GM12891 (cell line): ENCODE measurements around the gene GTF2A2.
A peak's percentile ranks its signal among the peaks of the same experiment; 100 is the strongest.

ENCODE experiments used
- DNase-seq: peaks from one replicate; pipeline ENCODE4 v3.0.0; 2011; ENCODE audit warnings: low spot score; ENCODE audit not compliant: insufficient read length
- FAIRE-seq: peaks from 2 replicates; lab custom pipeline; 2011; peaks lifted over from hg19 to GRCh38; lab: Jason Lieb, UNC
- PAX5 ChIP-seq: IDR thresholded peaks from 2 replicates; pipeline ENCODE4 v1.6.1; 2011; ENCODE audit warnings: low read length, moderate library complexity, mild to moderate bottlenecking; ENCODE audit not compliant: insufficient read depth, severe bottlenecking
- POLR2A ChIP-seq: IDR thresholded peaks from 2 replicates; pipeline ENCODE4 v1.6.1; 2011; ENCODE audit warnings: low read depth, low read length, control low read depth
- POLR2AphosphoS5 ChIP-seq: IDR thresholded peaks from 2 replicates; pipeline ENCODE4 v1.6.1; 2011; ENCODE audit warnings: low read depth, low read length, control low read depth
- POU2F2 ChIP-seq: IDR thresholded peaks from 2 replicates; pipeline ENCODE4 v1.6.1; 2011; ENCODE audit warnings: low read depth, mild to moderate bottlenecking, control low read depth, low read length, moderate library complexity
- SPI1 ChIP-seq: IDR thresholded peaks from 2 replicates; pipeline ENCODE4 v1.6.1; 2011; ENCODE audit warnings: low read depth, low read length, control low read depth
- TAF1 ChIP-seq: IDR thresholded peaks from 2 replicates; pipeline ENCODE4 v1.6.1; 2011; ENCODE audit warnings: low read depth, low read length, control low read depth

GTF2A2 gene

GRCh38 chr15:59609730-59610712 lies 47.3 kb downstream of the GTF2A2 start:
- no peak for FAIRE-seq
- no peak for TF ChIP-seq POLR2AphosphoS5

GRCh38 chr15:59605994-59606393 lies 51.3 kb downstream of the GTF2A2 start:
- DNase-seq (no peak), FAIRE-seq (no peak)
- TF ChIP-seq SPI1 = no peak
- TF ChIP-seq POLR2AphosphoS5 = no peak
- no peak for TF ChIP-seq PAX5
- TF ChIP-seq POU2F2 = no peak

More at GRCh38 chr15:59609730-59610712, 47.3 kb downstream of the GTF2A2 start:
- no peak for DNase-seq

GRCh38 chr15:59598461-59598860 lies 58.9 kb downstream of the GTF2A2 start:
- DNase-seq (no peak), FAIRE-seq (no peak)
- TF ChIP-seq SPI1 (no peak), POLR2A (no peak)

GRCh38 chr15:59596640-59597039 lies 60.7 kb downstream of the GTF2A2 start:
- no peak for FAIRE-seq
- no peak for DNase-seq
- no peak for TF ChIP-seq POLR2AphosphoS5
- TF ChIP-seq POU2F2 = no peak
- TF ChIP-seq TAF1 = no peak
- TF ChIP-seq PAX5 = no peak
- no peak for TF ChIP-seq POLR2A
- TF ChIP-seq SPI1 = no peak

GRCh38 chr15:59595434-59595915 lies 61.8 kb downstream of the GTF2A2 start:
- DNase-seq (no peak), FAIRE-seq (no peak)
- TF ChIP-seq POLR2AphosphoS5 = no peak
- TF ChIP-seq TAF1 = no peak
- TF ChIP-seq POLR2A = no peak
- no peak for TF ChIP-seq POU2F2
- TF ChIP-seq SPI1 = no peak
- no peak for TF ChIP-seq PAX5

- DNase-seq = no peak
- TF ChIP-seq POU2F2 (no peak), TAF1 (no peak), POLR2A (no peak), SPI1 (no peak)
- no peak for FAIRE-seq
These were observed 62.3 kb downstream of the GTF2A2 start for GRCh38 chr15:59594991-59595390.

- no peak for DNase-seq
- TF ChIP-seq SPI1 (no peak), POU2F2 (no peak), POLR2AphosphoS5 (no peak), TAF1 (no peak), PAX5 (no peak), POLR2A (no peak)
- FAIRE-seq = no peak
These were observed 62.8 kb downstream of the GTF2A2 start for GRCh38 chr15:59594493-59594942.

- TF ChIP-seq SPI1 (peak; percentile 19; the same call in 1 of the 2 replicates), POLR2AphosphoS5 (no peak)
- FAIRE-seq (no peak), DNase-seq (no peak)
These were observed 66.0 kb downstream of the GTF2A2 start for GRCh38 chr15:59591356-59591755.

- DNase-seq (no peak), FAIRE-seq (peak; percentile 80)
- no peak for TF ChIP-seq POLR2A
- no peak for TF ChIP-seq POU2F2
- no peak for TF ChIP-seq SPI1
- no peak for TF ChIP-seq PAX5
- no peak for TF ChIP-seq TAF1
- TF ChIP-seq POLR2AphosphoS5 = no peak
These were observed 67.3 kb downstream of the GTF2A2 start for GRCh38 chr15:59590027-59590426.
